Measurements from ENCODE around the gene WDR7.

The WDR7 gene

DNA sequence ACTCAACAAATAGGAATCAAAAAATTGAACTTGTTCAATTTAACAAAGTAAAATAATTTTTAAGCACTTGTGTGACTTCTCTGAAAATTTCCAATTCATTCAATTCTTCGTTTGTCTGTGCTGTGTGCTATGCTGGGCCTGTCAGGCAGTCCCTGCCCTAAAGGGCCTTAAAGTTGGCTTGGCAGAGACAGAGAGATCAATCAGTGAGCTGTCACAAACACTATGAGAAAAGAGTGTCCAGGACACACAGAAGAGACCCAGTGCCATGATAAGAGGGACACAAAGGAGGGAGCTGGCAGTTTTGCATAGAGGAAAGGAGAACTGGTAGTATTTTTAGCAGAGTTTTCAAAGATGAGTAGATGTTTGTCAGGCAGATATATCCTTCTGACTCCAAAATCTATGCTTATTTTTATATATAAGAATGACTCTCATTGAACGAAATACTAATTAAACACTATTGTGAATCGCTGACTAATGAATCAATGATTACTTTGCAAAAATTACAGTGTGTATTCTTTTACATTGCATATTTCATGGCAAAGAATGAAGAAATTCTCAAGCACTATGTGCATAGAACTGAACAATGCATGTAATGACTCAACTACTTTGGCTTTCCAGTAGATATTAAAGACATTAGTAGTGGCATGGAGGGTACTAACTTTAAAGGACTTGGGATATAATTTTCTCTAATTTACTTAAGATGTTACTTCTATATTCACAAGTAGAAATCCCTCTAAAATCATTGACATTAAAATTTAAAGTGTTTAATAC, 302.5 kb downstream of the WDR7 start:
- no peak for DNase-seq

DNA sequence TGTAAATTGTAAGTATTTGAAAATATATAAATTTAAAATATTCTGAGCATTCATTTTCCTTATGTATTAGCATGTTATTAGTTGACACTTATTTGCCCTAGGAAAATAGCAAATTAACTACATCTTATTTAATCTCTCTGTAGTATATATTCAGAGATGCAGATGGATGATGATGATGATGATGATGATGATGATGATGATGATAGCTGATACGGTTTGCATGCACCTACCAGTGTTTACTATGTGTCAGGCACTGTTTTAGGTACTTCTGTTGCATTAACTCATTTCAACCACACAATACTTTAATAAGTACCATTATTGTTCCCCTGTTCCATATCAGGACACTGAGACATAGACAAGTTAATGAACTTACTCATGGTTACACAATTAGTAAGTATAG, 304.3 kb downstream of the WDR7 start:
- DNase-seq = no peak

DNA sequence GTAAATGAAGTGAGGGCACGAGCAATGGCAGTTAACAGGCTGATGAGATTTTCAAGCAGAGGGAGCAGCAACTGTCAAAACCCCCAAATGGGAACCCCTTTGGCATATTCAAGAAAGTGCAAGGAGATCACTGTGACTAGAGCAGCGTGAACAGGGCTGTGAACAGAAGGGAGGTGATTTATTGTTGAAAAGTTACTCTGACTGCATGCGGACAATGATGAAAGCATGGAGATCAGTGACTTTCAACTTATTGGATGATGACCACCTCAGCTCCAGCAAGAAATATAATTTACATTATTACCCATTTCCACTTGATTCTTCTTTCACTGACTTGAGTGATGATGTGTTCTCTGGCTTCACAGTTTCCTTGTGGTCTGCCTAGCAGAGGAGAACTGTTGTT, 308.0 kb downstream of the WDR7 start:
- no peak for DNase-seq

DNA sequence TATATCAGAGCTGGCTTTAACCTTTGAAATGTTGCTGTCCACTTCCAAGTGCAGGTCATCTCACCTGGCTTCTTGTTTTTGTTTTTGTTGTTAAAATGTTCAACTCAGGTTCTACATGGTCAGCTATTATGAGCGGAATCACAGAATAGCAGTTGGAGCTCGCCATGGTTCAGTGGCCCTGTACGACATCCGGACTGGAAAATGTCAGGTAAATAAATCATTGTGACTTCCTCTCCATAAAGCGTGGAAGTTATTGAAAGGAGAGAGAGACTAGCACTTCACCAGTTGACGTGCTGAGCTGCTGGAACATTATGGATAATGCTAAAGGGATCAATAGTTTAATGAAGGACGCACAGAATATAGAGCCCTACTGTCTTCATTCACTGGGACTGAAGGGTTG, 311.2 kb downstream of the WDR7 start:
- DNase-seq = no peak

DNA sequence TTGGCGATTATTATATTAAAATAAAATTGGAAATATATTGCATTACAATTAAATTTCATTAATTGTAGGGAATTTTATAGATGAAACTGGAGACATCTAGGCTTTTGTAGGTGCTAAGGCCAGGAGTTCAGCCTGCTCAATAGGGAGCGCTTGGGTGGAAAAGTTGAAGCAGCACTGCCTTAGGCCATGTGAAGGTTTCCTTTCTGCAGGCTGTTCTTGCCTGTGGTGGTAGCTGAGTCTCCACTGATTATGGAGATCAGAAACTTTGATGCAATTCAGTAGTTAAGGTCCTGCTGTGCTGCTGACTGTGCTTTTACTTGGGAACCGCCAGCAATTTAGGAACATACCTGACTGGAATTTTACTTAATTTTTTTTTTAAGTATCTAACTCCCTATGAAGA, 315.9 kb downstream of the WDR7 start:
- no peak for DNase-seq

DNA sequence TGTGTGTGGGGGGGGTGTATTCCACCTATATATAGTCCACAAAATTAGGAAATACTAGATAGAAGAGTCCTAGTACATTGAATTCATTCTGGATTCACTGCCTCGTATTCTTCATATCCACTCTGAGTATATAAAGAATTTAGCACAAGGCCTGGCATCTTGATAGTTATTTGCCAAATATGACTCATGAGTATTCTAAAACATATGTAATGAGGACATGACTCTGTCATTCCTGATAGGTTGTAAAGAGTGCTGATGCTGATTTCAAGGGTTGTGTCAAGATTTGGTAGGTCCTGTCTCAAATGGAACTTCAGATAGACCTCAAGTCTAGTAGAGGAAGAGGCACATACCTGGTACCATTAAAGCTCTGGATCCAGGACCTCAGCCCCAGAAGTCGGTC, 322.3 kb downstream of the WDR7 start:
- no peak for DNase-seq

DNA sequence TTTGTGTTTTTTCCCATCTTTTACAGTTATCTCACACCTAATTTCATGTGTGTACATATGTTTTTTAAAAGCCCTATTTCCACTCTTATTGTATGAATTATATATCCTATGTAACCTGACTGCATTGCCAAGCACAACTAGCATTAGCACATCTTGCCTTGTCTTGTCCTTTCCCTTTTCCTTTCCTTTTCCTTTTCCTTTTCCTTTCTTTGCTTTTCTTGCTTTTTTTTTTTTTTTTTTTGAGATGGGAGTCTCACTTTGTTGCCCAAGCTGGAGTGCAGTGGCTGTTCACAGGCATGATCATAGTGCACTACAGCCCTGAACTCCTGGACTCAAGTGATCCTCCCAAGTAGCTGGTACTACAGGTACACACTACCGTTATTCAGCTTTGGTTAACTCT, 323.0 kb downstream of the WDR7 start:
- no peak for DNase-seq

DNA sequence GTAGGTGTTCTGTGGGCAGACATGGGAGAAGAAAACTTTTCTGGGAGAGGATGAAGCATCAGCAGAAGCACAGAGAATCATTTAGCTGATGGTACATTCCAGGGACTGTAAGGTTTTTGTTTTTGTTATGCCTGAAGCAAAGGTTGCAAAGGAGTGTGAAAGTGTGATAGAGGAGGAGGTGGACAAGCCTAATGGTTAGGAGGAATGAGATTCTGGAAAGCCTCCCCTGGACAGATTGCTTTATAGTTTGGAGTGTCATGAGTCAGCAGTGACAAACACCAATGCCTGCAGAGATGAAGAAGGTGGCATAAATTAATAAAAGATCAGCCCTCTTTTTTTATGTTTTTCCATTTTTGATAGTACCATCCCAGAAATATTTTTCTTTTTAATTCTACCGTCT, 324.1 kb downstream of the WDR7 start:
- DNase-seq = no peak

DNA sequence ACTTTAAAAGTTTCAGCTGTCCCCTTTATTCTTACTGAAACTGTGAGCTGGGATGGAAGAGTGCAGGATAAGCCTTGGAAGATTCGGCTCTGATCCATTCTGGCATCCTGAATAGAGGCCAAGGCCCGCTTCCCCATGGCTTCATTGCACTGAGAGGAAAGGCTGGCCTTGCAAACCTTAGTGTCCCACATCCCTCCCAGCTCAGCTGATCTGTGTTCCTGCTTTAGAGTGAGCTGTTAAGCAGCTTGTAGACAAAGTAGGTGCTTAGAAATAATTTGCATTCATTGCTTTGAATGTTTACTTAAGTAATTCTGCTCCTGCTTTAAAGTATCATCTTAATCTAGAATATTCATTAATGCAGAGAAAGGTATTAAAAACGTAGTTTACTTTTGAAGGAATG, 326.1 kb downstream of the WDR7 start:
- DNase-seq = no peak

DNA sequence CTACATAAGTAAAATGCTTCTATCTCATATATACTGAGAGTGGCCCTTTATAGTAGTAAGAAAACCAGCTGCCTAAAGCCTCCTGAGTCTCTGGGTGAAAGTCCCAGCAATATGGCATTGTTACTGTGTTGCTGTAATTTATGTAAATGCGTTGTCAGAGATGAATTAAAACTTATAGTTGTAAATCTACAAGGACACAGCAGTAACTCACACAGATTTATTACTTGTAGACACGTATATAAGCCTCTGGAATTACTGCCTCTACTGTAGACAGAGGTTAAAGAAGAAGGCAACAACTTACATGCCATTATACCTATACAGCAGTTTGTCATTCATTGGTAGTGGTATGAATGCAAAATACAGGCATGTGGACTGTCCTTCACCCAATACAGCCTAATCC, 326.6 kb downstream of the WDR7 start:
- DNase-seq = no peak

DNA sequence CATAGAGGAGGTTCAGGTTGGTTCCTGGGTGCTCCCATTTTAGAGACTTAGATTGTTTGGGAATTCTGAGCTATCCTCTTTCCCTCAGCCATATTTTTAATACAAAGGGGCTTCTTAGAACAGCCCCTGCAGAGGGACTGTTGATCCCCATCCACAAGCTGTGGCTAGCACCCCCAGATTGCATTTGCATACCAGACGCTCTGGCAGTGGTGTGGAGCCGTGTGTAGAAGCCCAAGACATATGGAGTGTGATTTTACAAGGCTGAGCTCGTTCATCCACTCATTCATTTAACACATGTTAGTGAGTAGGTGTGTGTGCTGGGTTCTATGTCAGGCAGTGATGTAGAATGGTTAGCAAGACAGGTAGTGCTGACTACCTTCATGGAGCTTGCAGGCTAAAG, 329.0 kb downstream of the WDR7 start:
- no peak for DNase-seq

DNA sequence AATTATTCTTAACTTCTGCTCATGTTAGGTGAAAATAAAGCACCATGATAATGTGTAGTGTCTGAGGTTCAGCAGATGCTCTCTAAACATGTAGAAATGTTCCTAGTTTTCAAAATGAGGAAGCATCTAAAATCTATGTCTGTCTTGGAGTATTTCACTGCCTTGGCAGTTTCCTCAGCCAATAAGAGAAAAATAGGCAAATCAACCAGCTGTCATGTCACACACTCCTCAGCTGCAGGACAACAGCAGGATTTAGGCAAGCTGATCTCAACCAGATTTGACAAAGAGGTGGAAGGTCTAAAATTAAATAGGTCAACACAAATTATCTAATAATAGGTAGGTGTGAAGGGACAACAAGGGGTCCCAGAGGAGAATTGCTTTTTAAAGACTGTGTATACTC, 331.6 kb downstream of the WDR7 start:
- no peak for DNase-seq

DNA sequence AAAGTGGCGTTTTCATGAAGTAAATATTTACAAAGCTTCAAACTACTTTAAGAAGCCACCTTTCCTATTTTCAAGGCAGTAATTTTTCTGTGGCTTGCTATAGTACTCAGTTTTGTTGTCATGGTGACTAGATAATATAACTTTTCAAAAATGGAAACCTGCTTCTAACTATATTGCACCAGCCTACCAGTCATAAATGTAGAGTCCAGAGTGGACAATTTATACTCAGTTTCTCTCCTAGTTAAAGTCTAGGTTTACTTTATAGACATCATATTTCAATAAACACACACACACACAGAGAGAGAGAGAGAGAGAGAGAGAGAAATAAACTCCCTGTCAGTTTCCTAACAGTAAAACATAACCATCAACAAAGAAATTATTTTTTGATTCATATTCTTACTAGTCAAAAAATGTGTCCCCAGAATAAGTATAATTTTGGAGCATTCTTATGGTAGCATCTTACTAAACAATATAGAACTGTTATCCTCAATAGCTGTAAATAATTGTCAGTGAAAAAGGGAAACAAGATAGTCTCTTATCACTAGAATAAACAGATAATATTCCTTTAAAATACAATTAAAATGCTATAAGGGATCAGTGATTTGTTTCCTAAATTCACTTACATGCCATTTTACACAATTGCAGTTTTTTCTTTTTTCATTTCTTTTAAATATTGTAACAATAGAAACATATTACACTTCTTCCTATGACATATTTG, 332.3 kb downstream of the WDR7 start:
- no peak for DNase-seq

DNA sequence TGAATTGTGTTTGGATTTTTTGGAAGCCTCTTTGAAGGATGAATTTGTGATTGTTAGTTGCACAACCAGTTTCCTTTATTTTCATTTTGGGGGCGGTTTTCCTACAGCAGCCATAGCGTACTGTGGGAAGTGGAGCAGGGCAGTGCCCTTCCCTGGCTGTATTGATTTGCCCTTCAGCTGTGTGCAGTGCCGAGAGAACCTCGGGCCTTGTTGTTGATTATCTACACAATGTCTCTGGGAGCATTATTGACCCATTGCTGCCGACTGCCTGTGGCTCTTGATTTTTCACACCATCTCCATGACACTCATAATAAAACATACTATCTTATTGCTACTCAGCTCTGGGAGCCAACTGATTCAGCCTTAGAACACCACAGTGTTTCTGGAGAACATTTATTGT, 333.6 kb downstream of the WDR7 start:
- no peak for DNase-seq

DNA sequence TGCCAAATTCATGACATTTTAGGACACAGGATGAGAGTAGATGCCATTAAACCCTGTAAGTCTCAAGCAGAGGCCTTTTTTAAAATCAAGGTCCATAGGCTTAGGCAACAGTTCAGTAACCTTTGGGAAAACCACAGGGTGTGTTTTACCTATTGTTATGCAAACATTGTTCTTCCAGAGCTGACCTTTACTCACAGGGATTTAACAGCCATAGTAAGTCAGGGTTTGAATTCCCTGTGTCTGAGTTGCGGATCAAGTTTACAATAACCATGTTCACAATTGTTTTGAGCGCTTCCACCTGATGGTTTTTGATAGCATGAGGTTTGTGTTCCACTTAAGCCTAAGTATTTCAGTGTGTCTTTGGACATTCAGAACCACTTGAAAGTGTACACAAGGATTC, 335.7 kb downstream of the WDR7 start:
- DNase-seq = no peak

DNA sequence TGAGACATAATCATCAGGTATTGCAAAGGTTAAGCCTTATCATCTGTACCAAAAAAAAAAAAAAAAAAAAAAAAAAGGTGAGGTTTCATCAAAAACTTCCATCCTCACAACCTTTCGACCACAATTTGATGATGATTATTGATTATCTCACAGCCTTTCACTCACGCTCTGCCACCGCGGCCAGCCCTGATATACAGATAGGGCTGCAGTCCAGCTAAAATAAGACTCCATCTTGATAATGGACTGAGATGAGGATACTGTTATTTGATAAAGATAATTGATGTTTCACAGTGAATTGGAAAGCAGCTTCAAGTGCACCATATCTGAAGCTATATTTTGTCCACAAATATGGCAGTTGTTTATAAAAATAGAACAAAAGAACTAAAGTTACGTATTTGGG, 336.1 kb downstream of the WDR7 start:
- DNase-seq = no peak

DNA sequence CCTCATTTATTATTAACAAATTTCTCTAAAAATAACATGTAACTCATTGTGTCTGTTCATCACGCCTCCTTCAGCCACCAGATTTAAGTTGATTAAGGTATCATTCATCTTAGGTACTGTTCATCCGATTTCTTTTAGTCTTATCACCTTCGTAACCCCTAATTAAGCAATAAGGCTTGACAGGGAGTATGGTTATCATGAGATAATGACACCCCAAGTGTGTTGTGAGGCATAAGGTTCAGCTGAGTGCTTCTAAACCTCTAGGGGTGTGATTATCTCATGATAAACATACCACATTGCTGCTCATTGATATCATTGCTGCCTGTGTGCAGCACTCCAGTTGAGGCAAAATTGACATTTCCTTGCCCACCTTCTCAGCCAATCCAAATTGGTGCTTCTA, 336.9 kb downstream of the WDR7 start:
- no peak for DNase-seq

DNA sequence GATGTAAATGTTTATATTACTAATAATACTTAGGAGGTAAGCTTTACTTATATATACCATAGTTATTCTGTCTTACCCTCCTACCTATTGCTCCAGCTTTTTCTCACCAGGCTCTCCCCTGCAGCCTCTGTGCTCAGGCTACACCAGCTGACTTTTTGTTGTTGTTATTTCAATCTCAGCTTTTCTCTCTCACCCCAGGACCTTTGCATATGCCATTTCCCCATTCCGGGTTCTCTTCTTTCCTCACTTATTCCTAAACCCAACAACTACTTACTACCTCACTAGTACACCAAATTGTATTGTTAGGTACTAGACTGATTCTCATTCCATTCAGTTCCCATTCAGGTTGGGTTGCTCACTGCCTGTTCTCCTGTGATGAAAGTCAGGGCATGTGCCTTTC, 339.5 kb downstream of the WDR7 start:
- no peak for DNase-seq

DNA sequence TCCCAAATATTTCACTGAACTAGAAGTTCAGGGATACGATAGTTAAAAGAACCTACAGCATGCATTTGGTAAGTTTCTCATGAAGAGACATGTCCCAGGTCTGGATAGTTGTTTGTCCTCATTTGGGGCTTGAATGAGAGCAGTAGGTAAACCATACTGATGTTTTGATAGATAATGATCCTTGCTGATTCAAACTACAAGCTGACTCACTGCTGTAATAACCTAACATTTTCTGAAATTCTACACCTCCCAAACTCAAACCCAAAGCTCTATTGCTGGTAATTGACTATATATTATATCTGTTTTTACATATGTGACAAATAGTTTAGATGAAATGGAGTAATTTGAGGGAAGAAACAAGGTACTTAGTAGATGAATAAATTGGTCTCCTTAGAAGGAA, 341.6 kb downstream of the WDR7 start:
- DNase-seq = no peak

DNA sequence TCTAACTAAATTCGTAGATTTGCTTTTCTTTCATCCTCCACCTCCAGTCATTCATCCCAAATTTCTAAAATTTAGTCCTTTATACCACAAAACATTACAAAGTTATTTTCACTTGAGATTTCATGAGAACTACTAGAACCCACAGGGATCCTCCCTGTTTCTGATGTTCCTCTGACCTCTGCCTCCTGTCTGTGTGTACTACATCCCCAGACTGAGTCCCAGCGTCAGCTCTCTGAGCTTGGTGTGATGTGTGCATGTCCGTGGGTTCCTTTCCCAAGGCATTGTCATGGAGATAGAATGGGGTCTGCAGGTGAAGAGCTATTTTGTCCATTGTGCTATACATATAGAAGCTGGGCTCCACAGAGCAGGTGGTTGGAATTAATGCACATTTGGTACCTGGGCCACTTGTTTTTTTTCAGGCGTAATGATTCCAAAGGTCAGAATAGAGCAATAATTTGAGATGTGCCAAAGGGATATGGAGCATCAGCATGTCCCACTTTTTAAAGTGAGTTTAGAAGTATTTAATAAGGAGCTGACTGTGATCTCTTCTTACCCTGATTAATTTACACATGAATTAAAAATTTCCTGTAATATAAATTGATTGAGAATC, 344.5 kb downstream of the WDR7 start:
- DNase-seq = no peak

DNA sequence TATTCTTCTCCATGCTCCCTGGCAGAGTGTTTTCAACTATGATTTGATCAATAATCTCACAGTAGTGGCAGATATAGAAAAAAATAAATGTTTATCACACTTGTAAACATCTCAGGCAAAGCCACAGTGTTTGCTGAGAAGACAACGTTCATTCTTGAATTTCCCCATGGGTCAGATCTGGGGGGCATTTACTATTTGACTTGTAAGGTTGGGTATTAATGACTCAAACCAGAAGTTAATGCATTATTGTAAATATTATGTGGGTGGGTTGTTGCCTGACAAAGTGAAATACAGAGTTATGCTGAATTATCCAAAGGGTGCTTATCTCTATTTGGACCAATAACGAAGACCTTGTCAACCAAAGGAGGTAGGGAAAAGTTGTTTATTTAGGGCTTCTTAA, 346.0 kb downstream of the WDR7 start:
- DNase-seq = no peak

DNA sequence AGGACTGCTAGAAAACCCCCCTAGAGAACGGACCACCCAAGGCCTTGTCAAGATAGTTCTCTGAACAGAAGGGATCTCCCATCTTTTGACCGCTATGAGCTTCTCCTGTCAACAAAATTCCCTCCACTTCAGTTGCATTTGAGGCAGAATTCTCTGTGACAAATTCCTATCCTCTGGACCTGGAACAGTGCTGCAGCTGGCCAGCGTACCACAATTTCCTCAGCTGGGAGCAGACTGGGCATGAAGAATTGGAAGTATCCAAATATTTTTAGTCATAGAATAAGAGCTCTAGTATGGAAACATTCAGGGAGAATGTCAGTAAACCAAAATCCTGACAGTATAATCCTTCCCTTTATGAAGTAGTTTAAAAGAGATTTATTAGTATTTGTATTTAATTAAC, 348.7 kb downstream of the WDR7 start:
- DNase-seq = no peak

DNA sequence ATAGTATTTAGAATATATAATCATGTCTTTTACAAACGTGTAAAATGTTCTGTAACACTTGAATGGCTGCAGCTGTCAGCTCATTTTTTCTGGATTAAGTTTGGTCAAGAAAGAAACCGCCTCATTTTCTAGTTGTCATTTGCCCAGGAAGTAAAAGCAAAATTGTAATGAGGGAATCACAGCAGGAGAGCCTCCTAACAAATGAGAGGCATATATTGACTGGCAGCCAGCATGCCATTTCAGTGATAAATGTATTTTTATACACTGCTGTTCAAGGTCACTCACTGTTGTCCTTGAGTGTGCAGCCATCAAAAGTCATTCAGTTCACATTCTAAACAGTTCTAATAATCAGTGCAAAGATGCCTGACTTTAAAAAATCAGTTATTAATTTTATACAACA, 351.5 kb downstream of the WDR7 start:
- DNase-seq = no peak

DNA sequence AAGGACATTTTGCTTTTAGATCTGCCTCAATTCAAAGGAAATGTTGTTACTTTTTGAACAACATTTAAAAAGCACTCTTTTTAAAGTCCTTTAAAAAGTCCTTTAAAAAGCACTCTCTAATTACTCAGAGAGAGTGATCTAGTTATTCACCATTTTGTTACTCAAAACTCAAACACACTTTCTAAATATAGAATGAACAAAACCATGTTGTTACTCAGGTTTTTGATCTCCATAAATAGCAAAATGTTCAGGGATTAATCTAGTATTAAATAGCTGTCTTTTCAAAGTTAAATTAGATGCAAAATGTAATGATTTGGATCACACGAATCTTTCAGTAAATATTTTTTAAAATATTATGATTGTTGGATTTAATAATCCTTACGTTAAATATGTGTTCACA, 352.2 kb downstream of the WDR7 start:
- DNase-seq = no peak

Data from CD4-positive, alpha-beta T cell treated with Interleukin-21 for 1 hour (primary cell).